ENCODE data around the gene CARF.

CARF gene, protein sequence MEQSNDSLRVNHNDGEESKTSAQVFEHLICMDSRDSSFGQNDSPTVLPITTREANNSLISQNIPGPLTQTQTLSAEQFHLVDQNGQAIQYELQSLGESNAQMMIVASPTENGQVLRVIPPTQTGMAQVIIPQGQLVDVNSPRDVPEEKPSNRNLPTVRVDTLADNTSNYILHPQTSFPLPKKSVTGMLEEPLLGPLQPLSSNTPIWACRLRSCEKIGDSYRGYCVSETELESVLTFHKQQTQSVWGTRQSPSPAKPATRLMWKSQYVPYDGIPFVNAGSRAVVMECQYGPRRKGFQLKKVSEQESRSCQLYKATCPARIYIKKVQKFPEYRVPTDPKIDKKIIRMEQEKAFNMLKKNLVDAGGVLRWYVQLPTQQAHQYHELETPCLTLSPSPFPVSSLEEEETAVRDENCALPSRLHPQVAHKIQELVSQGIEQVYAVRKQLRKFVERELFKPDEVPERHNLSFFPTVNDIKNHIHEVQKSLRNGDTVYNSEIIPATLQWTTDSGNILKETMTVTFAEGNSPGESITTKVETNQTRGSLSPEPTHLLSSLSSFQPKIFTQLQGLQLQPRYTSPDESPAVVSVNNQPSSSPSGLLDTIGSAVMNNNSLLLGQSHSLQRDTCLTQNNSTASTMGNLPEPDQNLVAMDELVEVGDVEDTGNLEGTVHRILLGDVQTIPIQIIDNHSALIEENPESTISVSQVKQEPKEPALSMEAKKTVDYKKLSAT

DNA sequence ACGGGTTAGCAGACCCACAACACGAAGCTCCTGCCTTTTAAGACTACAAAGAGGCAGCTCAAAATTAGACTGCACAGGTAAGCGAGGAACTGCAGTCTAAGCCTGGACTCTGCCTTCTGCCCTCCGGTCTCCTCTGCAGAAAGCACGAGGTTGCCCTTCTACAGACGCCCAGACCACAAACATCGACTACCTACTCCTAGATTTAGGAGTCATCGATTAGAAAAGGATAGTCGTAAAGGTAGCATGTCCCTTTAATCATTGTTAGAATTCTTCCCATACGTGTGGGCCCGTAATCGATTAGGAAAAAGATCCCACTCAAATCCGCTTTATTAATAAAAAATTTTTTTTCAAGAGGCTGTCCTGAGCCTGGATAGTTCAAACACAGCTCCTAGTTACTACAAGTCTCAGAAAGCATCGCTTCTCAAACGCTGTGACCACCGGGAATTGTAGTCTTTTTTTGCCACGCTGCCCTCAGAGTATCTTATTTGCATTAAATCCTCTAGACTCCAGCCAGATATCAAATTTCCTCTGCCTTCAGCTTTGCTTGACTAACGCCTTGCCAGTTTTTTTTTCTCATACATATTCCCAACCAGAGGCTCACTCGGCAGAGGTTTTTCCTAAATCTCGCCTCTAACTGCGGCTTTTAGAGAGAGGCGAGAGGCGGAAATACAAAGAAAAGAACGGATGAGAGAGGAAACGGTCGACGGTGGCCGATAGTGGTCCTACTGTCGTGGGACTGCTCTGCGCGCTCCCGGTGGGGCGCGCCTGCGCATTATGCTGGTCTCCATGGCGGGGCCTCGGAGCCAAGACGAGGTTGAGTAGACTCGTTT is at the start of gene CARF, which contains the start of gene WDR12:
CARF (plus strand) TSS at position 764 of the 830 bp plus-strand sequence. CDS start 29,628 bp downstream, outside the sequence.
WDR12 (minus strand) TSS at position 162 of the 830 bp plus-strand sequence. CDS start 197 bp downstream, outside the sequence.
- peak within 1 kb of the TSS; percentile 98 for H3K4me3 ChIP-seq (ENCODE audit: low read depth, low read length)
- TF ChIP-seq, protein P1, sequence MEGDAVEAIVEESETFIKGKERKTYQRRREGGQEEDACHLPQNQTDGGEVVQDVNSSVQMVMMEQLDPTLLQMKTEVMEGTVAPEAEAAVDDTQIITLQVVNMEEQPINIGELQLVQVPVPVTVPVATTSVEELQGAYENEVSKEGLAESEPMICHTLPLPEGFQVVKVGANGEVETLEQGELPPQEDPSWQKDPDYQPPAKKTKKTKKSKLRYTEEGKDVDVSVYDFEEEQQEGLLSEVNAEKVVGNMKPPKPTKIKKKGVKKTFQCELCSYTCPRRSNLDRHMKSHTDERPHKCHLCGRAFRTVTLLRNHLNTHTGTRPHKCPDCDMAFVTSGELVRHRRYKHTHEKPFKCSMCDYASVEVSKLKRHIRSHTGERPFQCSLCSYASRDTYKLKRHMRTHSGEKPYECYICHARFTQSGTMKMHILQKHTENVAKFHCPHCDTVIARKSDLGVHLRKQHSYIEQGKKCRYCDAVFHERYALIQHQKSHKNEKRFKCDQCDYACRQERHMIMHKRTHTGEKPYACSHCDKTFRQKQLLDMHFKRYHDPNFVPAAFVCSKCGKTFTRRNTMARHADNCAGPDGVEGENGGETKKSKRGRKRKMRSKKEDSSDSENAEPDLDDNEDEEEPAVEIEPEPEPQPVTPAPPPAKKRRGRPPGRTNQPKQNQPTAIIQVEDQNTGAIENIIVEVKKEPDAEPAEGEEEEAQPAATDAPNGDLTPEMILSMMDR (IDR thresholded peaks at IDR 0.05; ENCODE audit: insufficient read depth, low read depth, low read length, missing control alignments), result no peak
- peak; percentile 95 for DNase-seq (ENCODE audit: low read depth)

DNA sequence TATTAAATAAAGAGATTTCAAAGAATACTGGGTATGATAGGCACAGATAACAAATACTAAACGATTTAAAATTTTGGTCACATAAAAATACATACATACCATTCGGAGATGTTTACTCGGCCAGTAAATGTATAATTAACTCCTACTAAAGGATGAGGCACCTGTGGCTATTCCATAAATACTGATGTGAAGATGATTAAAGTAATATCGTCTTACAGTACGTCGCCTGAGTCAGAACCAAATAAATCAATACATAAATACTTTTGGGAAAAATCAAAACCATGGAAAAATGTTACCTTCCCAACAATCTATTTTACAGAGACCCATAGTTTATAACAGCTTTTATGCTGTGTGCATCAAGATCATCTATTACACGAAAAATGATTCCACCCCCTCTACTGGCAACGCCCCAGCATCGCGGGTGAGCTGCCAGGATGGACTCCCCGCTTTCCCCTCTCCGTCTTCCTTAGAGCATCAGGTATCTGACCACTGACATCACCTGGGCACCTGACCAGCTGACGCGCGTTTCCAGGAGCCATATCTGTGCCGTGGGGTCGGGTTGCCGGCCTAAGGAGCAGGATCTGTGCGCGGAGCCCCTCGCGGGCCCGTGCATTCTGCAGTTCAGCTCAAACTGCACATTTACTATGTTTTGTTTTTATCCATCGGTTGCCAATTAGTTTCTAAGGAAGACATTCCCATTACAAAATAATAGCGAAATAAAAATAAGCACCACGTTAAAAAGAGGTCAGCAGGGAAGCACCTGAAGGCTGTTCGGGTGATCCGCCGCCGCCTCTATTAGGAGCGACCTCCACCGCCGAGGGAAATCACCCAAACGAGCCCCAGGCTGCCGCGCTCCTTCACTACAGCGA is 41.4 kb upstream of the CARF start:
- TF ChIP-seq, protein P1 (IDR thresholded peaks at IDR 0.05; ENCODE audit: insufficient read depth, low read depth, low read length, missing control alignments), result peak; percentile 72
- peak; percentile 78 for DNase-seq (ENCODE audit: low read depth)
- peak overlapping the region; percentile 82 for H3K4me3 ChIP-seq (ENCODE audit: low read depth, low read length)

DNA sequence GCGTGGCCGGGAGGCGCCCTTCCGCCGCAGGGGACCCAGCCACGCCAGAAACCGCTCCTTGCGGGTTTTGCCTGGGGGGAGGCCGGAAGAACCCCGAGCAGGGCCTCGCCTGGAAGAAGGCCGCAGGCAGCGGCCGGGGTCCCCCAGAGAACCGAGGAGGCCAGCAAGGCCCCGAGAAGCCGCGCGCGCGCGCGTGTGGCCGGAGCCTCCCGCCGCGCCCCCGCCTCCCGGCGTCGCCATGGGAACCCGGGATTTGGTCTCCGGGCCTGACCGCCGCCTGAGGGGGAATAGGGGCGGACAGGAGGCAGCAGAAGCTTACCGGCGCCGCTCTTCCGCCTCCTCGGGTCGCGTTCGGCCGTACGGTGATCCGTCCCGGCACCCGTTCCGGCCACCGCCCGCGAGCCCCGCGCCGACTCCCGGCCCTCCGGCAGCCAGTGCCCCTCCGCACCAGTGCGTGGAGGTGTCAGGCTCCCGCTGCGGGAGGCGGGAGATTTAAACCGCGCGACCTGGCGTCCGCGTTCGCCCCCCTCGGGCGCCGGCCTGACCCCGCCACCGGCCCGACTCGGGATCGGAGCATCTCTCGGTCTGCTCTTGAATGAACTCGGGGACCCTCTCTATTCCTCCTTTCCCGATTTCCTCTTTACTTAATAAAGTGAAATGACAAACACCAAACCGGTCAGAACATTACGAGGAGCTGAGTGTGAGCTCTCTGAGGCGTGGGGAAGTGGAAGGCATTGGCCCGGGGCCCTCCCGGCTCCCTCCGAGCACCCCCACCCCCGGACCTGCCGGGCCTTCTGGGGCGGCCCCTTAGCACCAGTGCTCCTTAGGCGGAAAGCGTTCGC is 40.6 kb upstream of the CARF start, which contains the start of gene ICA1L:
ICA1L (minus strand) TSS at position 467 of the 842 bp plus-strand sequence. CDS start 42,757 bp downstream, outside the sequence.
- TF ChIP-seq, protein P1 (IDR thresholded peaks at IDR 0.05; ENCODE audit: insufficient read depth, low read depth, low read length, missing control alignments), result no peak
- peak; percentile 64 for DNase-seq (ENCODE audit: low read depth)
- peak within 1 kb of the TSS; percentile 82 for H3K4me3 ChIP-seq (ENCODE audit: low read depth, low read length)

DNA sequence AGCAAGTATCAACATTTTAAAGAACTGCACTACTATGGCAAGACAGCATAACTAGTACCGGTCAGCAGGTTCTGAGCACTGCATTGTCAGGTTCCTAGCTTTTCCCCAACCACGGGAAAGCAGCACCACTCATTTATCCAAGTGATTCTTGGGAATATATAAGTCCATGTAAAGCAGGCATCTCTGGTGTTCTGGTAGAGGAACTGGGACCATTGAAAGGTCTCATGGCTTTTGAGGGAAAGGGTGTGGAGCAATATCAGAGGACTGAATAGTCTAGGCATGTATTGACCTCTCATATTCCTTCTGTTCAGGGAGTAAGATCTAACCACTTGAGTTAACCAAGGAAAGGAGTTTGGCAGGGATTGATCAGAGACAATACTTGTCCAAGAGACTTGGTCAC is 34.4 kb upstream of the CARF start:
- no peak overlapping the region for H3K4me3 ChIP-seq (ENCODE audit: low read depth, low read length)
- TF ChIP-seq, protein P1 (IDR thresholded peaks at IDR 0.05; ENCODE audit: insufficient read depth, low read depth, low read length, missing control alignments), result no peak
- no peak for DNase-seq (ENCODE audit: low read depth)

DNA sequence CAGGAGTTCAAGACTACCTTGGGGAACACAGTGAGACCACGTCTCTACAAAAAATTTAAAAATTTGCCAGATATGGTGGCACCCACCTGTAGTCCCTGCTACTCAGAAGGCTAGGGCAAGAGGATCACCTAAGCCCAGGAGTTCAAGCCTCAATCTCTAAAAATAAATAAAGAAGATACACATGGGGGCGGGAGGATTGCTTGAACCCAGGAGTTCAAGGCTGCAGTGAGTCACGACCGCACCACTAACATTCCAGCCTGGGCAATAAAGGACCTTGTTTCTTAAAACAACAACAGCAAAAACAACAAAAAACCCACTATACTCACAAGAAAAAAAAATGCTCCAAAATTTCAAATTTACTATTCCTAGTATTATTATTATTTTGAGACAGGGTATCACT is 30.5 kb upstream of the CARF start:
- DNase-seq (ENCODE audit: low read depth), result no peak
- no peak overlapping the region for H3K4me3 ChIP-seq (ENCODE audit: low read depth, low read length)
- TF ChIP-seq, protein P1 (IDR thresholded peaks at IDR 0.05; ENCODE audit: insufficient read depth, low read depth, low read length, missing control alignments), result no peak
